ENCODE data around the gene L3MBTL1. TPM values are rescaled to one million over a fixed set of nuclear protein-coding genes. Genes with fewer than 3 reads are reported as not detected.

Gene L3MBTL1
- total RNA-seq, 3 donors from 2014 or later (not counting 1 experiment from before 2014, with no cell fraction given): 15.4 to 17.1 (median 17.0) TPM

- no peaks in the 10 kb centered on the region for H3K36me3 Mint-ChIP-seq
- no peak for DNase-seq
- peaks cover 0 to 10% of the 10 kb centered on the region in 2 donors for H3K4me1 Mint-ChIP-seq
- peaks cover 37 to 39% of the 10 kb centered on the region in 2 donors for H3K27me3 Mint-ChIP-seq (ENCODE audit: low read depth in 2 of 2)
- H3K27me3 ChIP-seq (ENCODE audit: control insufficient read depth, insufficient read depth, low read length): peaks cover 12% of the 10 kb centered on the region
- H3K9me3 ChIP-seq (ENCODE audit: control insufficient read depth, insufficient read depth, low read length): no peaks in the 10 kb centered on the region
- H3K4me1 ChIP-seq (ENCODE audit: control insufficient read depth, insufficient read depth, low read length): peaks cover 16% of the 10 kb centered on the region
- H3K27ac ChIP-seq (ENCODE audit: low read length): no peak overlapping the region
- no peak for ATAC-seq
- H3K9me3 Mint-ChIP-seq: no peaks in the 10 kb centered on the region
- intact Hi-C loops (cut with micrococcal nuclease): no loop called here
- TF ChIP-seq, protein P1, sequence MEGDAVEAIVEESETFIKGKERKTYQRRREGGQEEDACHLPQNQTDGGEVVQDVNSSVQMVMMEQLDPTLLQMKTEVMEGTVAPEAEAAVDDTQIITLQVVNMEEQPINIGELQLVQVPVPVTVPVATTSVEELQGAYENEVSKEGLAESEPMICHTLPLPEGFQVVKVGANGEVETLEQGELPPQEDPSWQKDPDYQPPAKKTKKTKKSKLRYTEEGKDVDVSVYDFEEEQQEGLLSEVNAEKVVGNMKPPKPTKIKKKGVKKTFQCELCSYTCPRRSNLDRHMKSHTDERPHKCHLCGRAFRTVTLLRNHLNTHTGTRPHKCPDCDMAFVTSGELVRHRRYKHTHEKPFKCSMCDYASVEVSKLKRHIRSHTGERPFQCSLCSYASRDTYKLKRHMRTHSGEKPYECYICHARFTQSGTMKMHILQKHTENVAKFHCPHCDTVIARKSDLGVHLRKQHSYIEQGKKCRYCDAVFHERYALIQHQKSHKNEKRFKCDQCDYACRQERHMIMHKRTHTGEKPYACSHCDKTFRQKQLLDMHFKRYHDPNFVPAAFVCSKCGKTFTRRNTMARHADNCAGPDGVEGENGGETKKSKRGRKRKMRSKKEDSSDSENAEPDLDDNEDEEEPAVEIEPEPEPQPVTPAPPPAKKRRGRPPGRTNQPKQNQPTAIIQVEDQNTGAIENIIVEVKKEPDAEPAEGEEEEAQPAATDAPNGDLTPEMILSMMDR (IDR thresholded peaks at IDR 0.05): no peak
- H3K4me3 ChIP-seq (ENCODE audit: low read length): no peak overlapping the region
- WGBS (ENCODE audit: insufficient coverage): 90% methylated on average over 11 of the region's 11 CpGs
- peak overlapping the region; percentile 84 for H3K4me3 Mint-ChIP-seq
- no peaks in the 10 kb centered on the region for H3K36me3 ChIP-seq (ENCODE audit: control insufficient read depth, insufficient read depth, low read length)
- no peak overlapping the region for H3K27ac Mint-ChIP-seq
Observed at GRCh38 chr20:43508604-43509040, 1.1 kb downstream of the L3MBTL1 start.

- peaks cover 25% of the 10 kb centered on the region for H3K4me1 ChIP-seq (ENCODE audit: control insufficient read depth, insufficient read depth, low read length)
- no peaks in the 10 kb centered on the region for H3K36me3 ChIP-seq (ENCODE audit: control insufficient read depth, insufficient read depth, low read length)
- Mint-ChIP-seq H3K4me1 (peaks cover 6 to 31% of the 10 kb centered on the region in 2 donors), H3K27ac (no peak overlapping the region), H3K9me3 (no peaks in the 10 kb centered on the region), H3K4me3 (peak overlapping the region; percentile 1), H3K27me3 (ENCODE audit: low read depth in 2 of 2) (peaks cover 17% of the 10 kb centered on the region in 2 donors), H3K36me3 (no peaks in the 10 kb centered on the region)
- DNase-seq: no peak
- H3K27me3 ChIP-seq (ENCODE audit: control insufficient read depth, insufficient read depth, low read length): peaks cover 10% of the 10 kb centered on the region
- no peaks in the 10 kb centered on the region for H3K9me3 ChIP-seq (ENCODE audit: control insufficient read depth, insufficient read depth, low read length)
- no peak overlapping the region for H3K4me3 ChIP-seq (ENCODE audit: low read length)
- intact Hi-C loops (cut with micrococcal nuclease): no loop called here
- no peak for ATAC-seq
- 84% methylated on average over 1 of the region's 1 CpG for WGBS (ENCODE audit: insufficient coverage)
- H3K27ac ChIP-seq (ENCODE audit: low read length): no peak overlapping the region
- TF ChIP-seq, protein P1 (IDR thresholded peaks at IDR 0.05): no peak
Observed at GRCh38 chr20:43511879-43512278, 4.4 kb downstream of the L3MBTL1 start.

- Histone ChIP-seq H3K27me3 (ENCODE audit: control insufficient read depth, insufficient read depth, low read length) (peaks cover 1% of the 10 kb centered on the region), H3K27ac (ENCODE audit: low read length) (no peak overlapping the region), H3K9me3 (ENCODE audit: control insufficient read depth, insufficient read depth, low read length) (no peaks in the 10 kb centered on the region), H3K4me3 (ENCODE audit: low read length) (peak overlapping the region; percentile 57), H3K36me3 (ENCODE audit: control insufficient read depth, insufficient read depth, low read length) (no peaks in the 10 kb centered on the region), H3K4me1 (ENCODE audit: control insufficient read depth, insufficient read depth, low read length) (peaks cover 15% of the 10 kb centered on the region)
- TF ChIP-seq, protein P1 (IDR thresholded peaks at IDR 0.05): no peak
- Mint-ChIP-seq H3K4me3 (peak overlapping the region; percentile 98), H3K4me1 (peaks cover 6 to 26% of the 10 kb centered on the region in 2 donors), H3K27me3 (ENCODE audit: low read depth in 2 of 2) (peaks cover 9 to 11% of the 10 kb centered on the region in 2 donors), H3K36me3 (no peaks in the 10 kb centered on the region), H3K27ac (peak overlapping the region; percentile 87 to 89), H3K9me3 (no peaks in the 10 kb centered on the region)
- 65% methylated on average over 10 of the region's 10 CpGs for WGBS (ENCODE audit: insufficient coverage)
- intact Hi-C loops (cut with micrococcal nuclease): no loop called here
- ATAC-seq (no peak), DNase-seq (no peak)
Observed at GRCh38 chr20:43513372-43513930, 6.0 kb downstream of the L3MBTL1 start.
